Glomerular visceral epithelial cell (primary cell): ENCODE data around the gene TTLL10.

Source experiments
- DNase-seq: peaks from one replicate; pipeline ENCODE4 v3.0.0-alpha.2; 2016; ENCODE audit errors: extremely low spot score

Gene TTLL10

DNA sequence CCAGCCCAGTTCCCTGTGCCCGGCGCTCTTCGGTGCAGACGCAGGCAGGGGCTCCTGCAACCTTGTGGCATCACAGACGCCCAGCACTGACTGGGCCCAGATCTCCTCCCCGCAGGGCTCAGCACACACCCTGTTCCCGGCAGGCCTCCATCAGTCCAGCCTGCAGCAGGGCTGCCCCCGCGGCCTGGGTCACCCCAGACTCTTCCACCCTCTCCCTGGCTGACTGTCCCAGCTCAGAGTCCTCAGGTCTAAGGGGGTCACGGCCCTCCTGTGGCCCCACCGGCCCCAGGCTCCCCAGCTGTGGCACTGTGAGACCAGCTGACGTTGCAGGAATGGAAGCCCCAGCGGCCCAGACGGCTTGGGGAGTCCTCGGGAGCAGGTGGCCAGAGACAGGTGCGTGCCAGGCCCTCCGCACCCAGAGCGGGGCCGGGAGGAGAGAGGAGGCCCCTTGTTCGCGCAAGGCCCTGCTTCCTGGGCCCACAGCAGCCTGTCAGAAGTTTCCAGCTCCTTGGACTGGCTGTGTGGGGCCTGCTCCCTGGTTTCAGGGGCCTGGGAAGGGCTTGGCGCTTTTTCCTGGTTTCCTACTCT is 62.6 kb downstream of the TTLL10 start:
- no peak for DNase-seq

DNA sequence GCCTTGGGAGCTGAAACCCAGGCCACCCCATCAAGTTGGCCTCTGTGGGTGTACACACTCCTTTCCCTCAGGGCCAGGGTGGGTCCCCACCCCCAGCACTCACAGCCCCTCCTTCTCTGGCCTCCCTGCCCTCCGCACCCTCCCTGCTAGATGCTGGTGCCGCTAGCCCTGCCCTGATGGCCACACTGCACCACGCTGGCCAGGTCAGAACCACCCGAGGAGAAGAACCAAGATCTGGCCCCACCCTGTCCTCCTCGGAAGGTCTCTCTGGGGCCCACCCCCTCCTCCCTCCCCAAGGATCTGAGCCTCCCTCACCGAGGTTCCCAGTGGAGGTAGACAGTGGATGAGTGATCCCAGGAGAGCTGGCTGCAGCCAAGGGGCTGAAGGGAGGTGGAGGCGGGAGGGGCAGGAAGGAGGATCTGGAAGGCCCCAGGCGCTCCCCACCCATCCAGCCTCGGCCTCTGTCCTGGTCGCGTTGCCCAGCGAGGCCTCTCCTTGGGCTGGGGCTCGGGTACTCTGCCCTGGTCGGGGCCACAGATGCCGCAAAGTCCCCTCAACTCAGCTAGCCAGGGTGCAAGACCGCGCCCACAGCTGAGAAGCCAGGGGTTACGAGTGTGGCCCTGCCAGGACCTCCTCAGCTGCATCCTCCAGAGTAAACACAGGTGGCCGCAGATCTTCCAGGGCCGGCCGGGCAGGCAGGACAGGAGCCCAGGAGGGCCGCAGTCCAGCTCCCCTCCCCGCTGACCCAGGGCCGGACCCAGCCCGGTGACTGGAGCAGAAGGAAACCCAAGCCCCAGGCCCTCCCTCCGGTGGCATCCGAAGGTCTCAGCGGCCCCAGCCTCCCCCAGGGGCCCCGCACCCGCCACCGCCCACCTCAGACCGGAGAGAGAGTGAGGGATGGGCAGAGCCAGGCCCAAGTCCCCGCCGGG is 63.5 kb downstream of the TTLL10 start:
- DNase-seq = no peak

DNA sequence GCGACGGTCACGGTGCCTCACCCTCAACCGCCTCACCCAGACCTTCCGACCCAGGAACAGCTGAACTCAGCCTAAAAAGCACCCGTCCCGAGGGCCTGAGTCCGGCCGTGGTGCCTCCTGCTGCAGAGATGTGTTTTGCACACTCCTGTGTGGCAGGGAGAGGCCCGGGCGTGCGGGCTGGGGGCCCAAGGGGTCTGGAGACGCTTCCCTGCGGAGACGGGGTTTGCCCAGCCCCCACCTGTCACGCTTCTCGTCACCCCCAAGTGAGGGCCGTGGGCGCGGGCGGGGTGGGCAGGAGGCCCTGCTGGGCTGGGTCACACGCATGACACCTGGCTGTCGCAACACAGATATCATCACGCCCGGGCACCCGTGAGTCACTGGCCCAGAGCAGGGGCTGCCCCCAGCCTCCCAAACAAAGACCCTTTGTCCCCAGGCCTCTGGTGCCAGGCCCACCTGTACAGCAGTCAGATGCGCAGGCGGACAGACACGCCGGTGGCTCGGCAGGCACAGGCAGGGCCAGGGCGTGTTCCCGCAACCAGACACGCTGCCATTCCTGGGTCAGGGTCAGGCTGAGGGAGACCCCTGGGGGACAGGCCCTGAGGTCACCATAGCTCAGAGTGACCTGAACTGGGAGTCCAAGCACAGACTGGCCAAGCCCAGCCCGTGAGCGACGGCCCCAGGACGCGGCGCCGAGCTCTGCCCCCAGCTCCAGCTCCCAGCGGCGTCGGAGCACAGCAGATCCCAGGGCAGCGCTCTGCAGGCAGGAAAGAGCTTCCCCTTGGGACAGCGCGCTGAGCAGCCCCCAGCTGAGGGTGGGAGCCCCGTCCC is 64.4 kb downstream of the TTLL10 start:
- no peak for DNase-seq

DNA sequence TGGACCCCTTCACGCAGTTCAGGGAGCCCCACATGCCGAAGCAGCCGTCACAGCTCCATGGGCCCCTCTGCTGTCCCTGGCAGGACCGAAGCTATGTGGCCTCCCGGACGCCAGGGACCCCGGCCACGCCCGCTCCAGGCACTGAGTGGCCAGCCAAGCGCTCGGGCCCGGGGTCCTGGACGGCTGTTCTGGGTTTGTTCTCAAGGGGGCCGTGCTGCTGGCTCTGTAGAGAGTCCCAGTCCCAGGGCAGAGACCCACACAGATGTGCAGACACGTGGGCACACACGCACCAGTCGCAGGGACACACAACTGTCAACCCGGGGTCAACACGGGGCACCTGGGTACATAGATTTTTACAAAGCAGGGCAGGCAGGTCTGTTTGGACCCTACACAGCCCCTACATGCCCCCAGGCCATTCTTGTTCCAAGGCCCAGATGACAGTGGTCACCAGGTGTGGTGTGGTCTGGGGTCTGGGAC is 65.1 kb downstream of the TTLL10 start:
- DNase-seq = no peak

DNA sequence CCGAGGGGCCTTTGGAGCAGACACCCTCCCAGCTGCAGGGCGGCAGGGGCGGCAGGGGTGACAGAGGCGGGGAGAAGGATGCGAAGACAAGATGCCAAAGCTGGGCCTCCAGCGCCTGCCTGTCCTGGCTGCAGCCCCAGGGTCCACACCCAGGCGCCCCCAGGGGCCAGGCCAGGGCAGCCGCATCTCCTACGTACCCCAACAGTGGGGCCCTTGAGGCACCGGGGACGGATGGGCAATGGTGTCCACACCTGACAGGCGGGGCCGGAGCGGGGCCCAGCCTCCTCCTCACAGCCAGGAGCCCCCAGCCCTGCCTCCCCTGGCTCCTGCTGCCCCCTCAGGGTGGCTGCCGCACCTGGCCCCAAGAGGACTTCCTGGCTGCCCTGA is 65.5 kb downstream of the TTLL10 start:
- DNase-seq = no peak

DNA sequence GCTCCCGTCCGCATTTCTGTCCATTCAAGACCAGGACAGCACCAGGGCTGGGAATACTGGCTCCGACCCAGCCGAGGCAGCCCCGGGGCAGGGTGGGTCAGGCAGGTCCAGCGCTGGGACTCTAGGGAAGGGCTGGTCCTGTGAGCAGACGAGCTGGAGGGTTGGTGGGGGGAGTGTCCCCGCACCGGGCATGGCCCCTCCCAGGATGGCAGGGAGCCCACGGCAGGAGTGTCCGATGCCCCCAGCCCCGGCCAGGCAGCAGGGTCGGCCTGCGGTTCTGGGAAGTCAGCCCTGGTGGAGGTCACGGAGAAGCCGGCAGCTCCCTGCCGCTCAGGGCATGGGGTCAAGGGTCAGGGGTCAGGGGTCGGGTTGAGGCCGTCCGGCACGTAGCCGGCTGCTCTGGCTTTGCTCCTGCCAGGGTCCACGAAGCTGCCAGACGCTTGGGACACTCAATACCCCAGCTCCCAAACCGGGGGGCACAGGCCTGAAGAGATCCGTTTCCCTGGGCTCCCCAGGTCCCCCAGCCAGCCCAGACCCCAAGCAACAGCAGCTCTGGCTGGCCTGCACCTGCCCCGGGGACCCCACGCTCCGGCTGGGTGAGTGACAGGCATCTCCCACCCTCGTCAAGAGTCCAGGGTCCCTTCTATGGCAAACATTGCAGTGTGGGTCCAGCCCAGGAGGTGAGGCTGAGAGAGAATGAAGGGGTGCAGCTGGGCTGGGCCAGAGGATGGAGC is 66.1 kb downstream of the TTLL10 start:
- no peak for DNase-seq

DNA sequence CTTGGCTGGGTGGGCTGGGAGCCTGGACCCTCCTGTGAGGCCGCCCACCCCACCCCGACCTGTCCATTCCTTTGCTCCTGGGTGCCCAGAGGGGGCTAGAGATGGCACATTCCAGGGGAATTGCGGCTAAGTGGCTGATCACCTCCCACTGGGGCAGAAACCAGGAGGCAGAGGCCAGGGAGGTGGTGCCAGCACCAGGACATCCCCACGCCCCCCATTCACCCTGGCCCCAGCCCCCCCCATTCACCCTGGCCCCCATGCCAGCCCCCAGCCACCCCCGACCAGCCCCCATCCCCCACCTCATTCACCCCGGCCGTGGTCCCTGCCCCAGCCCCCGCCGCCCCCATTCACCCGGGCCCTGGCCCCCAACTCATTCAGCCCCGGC is 66.7 kb downstream of the TTLL10 start:
- no peak for DNase-seq

DNA sequence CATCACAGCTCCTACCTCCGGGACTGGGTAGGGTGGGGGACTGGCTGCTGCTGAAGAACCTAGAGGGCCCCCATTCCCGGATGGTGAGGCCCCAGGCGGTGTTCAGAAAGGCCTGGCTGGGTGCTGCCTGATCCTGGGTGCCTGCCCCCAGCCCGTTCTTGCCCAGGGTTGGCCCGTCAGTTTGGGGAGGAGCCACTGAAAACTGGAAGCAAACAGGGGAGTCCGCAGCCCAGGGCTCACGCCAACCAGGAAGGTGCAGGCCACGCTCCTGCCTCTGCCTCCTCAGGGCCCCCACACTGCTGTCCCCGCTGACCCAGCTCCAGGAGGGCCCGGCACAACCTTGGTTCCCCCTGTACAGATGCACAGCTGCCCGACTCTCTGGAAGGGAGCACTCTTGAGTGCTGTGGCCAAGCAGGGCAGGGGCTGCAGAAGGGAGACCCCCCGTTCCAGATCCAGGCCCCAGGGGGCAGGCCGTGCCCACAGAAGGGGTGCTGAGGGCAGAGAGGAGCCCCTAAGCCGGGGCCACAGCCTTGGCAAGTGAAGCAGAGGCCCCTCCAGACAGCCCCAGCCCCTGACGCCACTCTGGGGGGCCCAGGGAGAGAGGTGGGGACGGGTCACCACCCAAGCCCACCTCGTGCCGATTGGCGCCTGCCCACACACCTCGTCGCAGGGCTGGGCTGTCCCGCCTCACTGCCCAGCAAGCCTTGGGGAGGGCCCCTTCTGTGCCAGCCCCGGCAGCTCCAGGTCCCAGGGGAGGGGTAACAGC is 67.3 kb downstream of the TTLL10 start:
- no peak for DNase-seq

DNA sequence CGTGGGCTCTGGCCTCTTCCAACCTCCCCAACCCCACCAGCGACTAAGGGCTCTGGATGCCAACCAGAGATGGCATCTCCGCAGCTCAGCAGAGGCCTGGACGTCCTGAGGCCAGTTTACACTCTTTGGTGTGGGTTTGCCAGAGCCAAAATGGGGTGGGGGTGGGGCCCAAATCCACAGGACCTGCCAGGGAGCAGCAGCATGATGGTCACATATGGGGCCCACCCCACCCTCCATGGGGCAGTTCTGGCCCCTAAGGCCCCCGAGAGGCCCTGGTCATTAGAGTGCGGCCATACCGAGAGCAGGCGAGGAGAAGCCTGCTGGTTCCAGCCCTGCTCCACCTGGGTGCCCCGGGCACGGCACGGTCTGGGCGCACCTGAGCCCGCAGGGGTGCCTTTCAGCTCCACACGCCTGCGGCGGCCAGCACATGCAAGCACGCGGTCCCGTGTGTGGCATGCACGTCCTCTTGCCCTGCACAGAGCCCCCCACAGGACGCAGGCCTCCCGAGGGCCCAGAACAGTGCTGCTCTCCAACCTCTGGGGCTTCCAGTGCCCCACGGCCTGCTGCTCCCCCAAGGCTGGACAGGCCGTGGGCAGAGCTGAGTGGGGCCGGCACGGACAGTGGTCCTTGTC is 68.0 kb downstream of the TTLL10 start:
- DNase-seq = no peak

DNA sequence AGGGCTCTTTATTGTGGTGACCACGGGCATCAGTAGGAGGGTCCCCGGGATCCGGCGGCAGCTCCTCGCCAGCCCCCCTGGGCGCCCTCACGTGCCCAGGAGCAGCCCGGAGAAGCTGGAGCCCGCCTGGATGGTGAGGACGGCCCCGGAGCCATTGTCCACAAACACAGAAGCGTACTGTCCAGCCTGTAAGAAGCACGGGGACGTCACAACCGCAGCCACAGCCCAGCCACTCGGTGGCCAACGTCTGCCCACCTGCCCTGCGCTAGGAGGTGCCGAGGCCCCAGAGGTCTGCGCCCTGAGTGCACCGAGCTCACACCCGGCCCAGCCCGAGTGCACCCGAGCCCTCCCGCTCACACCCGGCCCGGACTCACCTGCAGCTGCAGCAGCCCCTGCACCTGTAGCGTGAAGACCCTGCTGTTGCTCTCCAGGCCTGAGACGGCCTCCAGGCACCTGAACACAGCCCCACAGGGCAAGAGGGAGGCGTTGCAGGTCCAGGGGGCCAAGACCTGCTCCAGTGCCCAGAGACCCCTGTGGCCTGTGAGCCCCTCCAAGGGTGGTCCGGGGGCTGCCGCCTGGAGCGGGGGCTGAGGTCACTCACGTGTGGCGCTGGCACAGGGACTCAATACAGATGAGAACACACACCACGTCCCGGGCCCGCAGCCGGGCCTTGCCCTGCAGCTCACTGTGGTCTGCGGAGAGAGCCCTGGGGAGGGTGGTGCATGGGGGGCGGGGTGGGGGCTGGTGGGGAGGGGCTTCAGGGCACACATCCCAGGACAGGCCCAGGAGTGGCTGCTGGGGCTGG is 69.0 kb downstream of the TTLL10 start:
- DNase-seq = no peak

DNA sequence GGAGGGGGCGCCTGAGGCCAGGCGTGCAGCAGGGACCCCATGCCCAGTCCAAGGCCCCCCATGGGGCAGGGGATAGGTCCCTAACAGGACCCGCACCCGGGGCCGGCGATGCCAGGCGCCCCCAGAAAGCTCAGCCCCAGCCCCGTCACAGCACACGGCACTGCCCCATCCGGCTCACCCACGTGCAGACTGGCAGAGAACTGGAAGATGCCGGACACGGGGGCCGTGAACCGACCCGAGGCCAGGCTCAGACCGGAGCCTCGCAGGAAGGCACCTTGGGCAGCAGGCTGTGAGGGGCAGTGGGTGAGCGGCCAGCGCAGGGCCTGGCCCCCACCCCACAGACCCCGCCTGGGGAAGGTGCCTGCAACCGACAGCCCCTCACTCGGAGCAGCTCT is 69.6 kb downstream of the TTLL10 start:
- no peak for DNase-seq

DNA sequence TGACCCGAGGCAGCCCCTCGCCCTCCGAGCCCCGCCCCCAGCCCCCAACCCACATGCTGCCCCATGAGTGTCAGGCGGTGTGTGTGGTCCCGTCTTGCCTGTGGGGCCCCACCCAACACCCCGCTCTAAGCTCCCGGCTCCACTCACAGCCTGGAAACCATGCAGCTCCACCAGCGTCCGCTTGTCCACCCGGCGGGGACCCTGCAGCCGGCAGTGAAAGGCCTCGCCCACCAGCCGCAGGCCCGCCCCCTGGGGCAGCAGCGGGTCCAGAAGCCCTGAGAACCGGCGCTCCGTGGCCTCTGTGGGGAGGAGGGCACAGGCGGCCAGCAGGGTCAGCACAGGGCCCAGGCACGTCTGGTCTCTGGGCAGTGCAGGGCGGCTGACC is 70.1 kb downstream of the TTLL10 start:
- no peak for DNase-seq

DNA sequence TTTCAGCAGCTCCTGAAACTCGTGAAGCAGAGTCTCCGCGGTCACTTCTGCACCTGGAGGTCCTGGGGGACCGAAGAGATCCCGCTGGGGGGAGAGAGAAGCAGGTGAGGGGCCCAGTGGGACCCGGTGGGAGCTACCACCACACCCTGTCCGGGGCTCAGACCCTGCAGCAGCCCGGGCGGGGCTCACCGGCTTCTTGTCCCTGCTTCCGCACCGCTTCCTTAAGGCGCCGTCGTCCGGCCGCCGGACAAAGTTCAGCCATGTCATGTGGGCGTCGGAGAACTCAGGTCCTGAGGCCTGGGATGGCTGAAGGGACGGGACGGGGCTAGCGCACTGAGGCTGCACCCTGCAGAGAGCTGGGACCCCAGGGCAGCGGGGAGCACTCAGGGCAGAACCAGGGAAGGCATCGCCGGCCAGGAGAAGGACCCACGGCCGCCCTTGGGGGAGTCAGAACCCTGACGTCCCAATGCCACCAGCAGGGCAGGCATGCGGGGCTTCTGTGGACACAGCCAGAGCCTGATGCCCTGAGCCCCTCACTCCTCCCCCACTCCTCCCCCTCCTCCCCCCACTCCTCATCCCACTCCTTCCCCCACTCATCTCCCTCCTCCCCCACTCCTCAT is 70.6 kb downstream of the TTLL10 start:
- DNase-seq = no peak

DNA sequence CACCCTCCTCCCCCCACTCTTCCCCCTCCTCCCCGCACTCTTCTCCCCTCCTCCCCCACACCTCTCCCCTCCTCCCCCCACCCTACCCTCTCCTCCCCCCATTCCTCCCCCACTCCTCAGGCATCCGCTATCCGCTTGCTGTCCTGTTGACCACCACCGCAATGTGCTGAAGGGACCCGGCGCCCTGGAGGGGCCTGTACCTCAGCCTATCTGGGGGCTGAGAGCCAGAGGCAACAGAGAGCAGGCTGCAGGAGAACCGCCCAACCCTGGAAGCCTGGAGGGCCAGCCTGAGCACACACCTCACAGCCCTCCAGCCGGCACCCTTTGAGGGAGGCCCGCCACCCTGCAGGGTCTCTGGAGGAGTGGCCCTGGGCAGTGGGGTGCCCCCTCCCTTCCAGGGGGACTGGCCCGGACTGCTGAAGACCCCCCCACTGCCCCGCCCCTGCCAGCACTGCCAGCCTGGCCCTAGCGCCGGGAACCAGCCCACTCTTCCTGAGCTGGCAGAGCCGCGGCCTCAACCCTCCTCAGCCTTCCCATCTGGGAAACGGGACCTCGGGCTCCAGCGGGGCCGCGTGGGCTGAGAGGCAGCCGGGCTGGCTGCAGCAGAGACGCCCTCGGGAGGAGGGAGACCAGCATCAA is 71.6 kb downstream of the TTLL10 start:
- no peak for DNase-seq

DNA sequence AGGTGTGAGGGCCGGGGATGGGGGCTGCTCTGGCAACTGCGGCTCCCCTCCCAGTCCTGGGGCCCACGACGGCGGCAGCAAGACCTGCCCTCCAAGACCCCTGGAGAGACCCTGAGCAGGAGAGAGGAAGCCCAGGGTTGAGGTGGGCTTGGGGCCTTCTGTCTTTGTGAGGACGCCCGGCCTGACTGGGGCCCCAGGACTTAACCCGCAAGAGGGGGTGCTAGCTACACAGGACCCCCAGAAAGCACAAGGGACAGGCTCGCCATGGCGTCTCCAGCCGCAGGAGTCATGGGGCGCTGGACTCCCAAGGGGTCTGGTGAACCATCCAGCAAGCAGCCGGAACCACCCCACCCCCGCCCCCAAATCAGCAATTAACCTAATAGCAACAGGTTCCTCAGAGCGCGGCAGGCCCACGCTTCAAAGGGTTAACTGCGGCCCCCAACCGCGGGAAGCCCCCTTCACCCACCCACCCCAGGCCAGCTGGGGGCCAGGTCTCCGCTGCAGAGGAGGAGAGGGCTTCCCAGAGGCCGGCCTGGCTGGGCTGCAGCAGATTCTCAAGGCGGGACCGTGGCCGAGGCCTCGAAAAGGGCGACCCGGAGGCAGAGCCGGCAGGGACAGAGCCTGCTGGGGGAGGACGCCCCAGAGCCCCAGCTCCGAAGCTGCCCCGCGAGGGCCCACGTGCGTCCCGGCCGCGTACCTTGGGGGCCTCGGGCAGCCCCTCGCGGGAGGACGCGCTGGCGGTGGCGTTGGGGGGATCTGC is 72.3 kb downstream of the TTLL10 start:
- no peak for DNase-seq

DNA sequence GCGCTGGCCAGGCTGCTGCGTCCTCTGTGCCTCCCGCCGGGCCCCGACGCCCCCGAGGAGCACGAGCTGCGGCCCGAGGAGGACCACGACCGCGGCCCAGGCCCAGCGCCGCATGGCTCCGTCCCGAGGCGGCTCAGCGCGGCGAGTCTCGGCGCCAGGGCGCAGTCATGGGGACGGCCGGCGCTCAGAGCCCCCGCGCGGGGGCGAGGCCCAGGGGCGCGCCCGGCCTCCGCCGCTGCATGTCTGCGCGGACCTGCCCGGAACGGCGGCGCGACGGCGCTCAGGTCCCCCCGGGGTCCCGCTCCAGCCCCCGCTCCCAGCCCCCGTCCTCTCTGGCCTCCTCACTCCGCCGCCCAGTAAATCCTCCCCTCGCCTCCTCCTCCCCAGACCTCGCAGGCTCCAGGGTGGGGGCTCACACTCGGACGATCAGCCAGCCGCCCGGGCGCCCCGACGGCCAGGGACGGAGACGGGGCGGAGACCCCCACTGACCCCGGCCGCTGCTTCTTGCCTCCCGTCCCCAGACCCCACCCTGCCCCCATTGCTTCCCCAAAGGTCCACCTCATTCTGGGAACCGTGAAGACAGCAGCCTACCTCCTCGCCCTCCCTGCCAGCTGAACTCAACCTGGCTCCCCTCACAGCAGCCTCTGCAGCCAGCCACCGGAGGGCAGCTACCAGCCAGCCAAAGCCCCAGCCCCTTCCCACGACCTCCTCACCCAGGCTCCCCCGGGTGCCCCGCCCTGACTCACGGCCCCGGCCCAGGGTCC is 73.1 kb downstream of the TTLL10 start, which contains the start of gene C1QTNF12:
Gene C1QTNF12, minus strand, starts transcription at position 146 of the 764 bp plus-strand sequence. Its CDS starts 32 bp downstream, at position 114.
- no peak for DNase-seq

DNA sequence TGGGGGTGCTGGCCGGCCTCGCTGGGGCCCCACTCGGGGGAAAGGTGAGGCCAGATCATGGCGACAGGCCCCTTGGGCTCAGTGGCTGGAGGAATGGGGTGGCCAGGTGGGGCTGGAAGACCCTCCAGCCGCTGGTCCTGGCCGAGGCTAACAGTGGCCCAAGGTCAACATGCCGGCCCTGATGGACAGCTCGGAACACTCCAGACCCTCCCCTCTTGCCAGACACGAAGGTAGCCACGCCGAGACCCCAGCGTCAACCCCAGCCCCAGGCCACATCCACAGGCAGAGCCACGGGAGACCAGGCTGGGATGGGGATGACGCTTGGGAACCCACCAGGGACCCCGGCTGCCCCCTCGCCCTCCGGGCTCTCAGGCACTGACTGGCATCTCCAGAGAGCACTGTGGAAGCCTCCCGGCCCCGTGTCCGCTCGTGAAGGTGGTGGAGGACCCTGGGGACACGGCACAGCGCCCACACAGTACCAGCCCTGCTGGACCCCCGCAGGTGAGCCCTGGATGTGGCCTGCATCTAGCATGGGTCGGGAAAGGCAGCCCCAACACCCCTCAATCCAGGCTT is 73.7 kb downstream of the TTLL10 start:
- DNase-seq = no peak
